GM18519 (cell line): ENCODE results near the gene MAPK12.

Source experiments
- ATAC-seq: cut with Tn5 transposase; IDR thresholded peaks from one replicate; pipeline ENCODE4 v1.9.1; 2021; ENCODE audit warnings: mild to moderate bottlenecking, moderate library complexity; ENCODE audit not compliant: unreplicated experiment, low FRiP score

The MAPK12 gene

GRCh38 chr22:50236731-50237409 is 24.6 kb downstream of the MAPK12 start:
- no peak for ATAC-seq

- ATAC-seq: no peak
These were observed 28.3 kb downstream of the MAPK12 start for GRCh38 chr22:50233223-50233622.

- no peak for ATAC-seq
These were observed 28.9 kb downstream of the MAPK12 start for GRCh38 chr22:50232481-50233151.

GRCh38 chr22:50229370-50229769 is 32.1 kb downstream of the MAPK12 start:
- ATAC-seq: no peak

GRCh38 chr22:50228366-50228765 is 33.1 kb downstream of the MAPK12 start:
- ATAC-seq: no peak

GRCh38 chr22:50227579-50228215 is 33.8 kb downstream of the MAPK12 start:
- no peak for ATAC-seq

- no peak for ATAC-seq
These were observed 34.7 kb downstream of the MAPK12 start for GRCh38 chr22:50226875-50227165.

- ATAC-seq: no peak
These were observed 35.2 kb downstream of the MAPK12 start for GRCh38 chr22:50226063-50226874.

- no peak for ATAC-seq
These were observed 36.1 kb downstream of the MAPK12 start for GRCh38 chr22:50225200-50225969.

- no peak for ATAC-seq
These were observed 37.4 kb downstream of the MAPK12 start for GRCh38 chr22:50224071-50224470.

- no peak for ATAC-seq
These were observed 39.0 kb downstream of the MAPK12 start for GRCh38 chr22:50222508-50222907.

- ATAC-seq: no peak
These were observed 39.8 kb downstream of the MAPK12 start for GRCh38 chr22:50221410-50222300.

GRCh38 chr22:50220603-50221409 is 40.7 kb downstream of the MAPK12 start:
- ATAC-seq: no peak

GRCh38 chr22:50219800-50220602 is 41.5 kb downstream of the MAPK12 start:
- no peak for ATAC-seq

- ATAC-seq: no peak
These were observed 42.3 kb downstream of the MAPK12 start for GRCh38 chr22:50218996-50219727.

GRCh38 chr22:50218153-50218995 is 43.1 kb downstream of the MAPK12 start:
- no peak for ATAC-seq
